Testis (tissue), 2 donors: ENCODE results near the gene ANKS1B.

ENCODE experiments used
- POLR2A ChIP-seq: fragments of 450-650 bp; IDR thresholded peaks from one replicate; pipeline ENCODE4 v1.6.1; 2017; ENCODE audit warnings: antibody characterized with exemption, mild to moderate bottlenecking, moderate library complexity
- TF ChIP-seq, protein P1 (sequence below), 3 experiments: fragments of 450-650 bp in 2 of 3; fragments of 200-600 bp in 1 of 3; sonication (generic) in 1 of 3; IDR thresholded peaks; one replicate each; pipeline ENCODE4 v1.5.1; 2016 to 2019; ENCODE audit warnings: antibody characterized with exemption in 3 of 3, mild to moderate bottlenecking in 2 of 3, moderate library complexity in 1 of 3

DNA sequence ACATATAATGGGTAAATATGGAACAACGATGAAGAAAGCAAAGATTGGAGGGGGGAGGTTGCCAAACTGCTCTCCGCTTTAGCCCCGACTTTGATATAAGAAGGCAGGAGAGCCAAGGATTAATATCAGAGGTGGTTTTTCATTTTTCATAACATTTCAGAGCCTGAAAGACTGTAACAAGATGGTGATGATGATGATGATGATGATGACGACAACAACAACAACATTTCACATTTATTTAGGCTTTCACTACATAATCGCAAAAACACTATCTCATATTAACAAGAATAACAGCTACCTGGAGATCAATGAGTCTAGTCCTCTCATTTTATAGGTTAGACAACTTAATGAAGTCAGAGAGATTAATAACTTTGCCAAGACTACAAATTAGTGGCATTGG, 86.1 kb downstream of the ANKS1B start:
- TF ChIP-seq POLR2A: no peak
- TF ChIP-seq, protein P1, sequence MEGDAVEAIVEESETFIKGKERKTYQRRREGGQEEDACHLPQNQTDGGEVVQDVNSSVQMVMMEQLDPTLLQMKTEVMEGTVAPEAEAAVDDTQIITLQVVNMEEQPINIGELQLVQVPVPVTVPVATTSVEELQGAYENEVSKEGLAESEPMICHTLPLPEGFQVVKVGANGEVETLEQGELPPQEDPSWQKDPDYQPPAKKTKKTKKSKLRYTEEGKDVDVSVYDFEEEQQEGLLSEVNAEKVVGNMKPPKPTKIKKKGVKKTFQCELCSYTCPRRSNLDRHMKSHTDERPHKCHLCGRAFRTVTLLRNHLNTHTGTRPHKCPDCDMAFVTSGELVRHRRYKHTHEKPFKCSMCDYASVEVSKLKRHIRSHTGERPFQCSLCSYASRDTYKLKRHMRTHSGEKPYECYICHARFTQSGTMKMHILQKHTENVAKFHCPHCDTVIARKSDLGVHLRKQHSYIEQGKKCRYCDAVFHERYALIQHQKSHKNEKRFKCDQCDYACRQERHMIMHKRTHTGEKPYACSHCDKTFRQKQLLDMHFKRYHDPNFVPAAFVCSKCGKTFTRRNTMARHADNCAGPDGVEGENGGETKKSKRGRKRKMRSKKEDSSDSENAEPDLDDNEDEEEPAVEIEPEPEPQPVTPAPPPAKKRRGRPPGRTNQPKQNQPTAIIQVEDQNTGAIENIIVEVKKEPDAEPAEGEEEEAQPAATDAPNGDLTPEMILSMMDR (IDR thresholded peaks at IDR 0.05): no peak
